HUES48 (cell line): ENCODE data around the gene PSAP.

ENCODE experiments used
- H3K27ac ChIP-seq: one replicate; pipeline ENCODE4 v1.7.0; 2013; ENCODE audit warnings: low read depth, low read length, inconsistent platforms
- H3K27me3 ChIP-seq: 2 replicates; pipeline ENCODE4 v1.6.1; 2013; ENCODE audit warnings: mild to moderate bottlenecking, low read length; ENCODE audit not compliant: control insufficient read depth, insufficient read depth
- H3K36me3 ChIP-seq: 2 replicates; pipeline ENCODE4 v1.6.1; 2013; ENCODE audit warnings: low read length; ENCODE audit not compliant: control insufficient read depth, insufficient read depth
- H3K4me1 ChIP-seq: 2 replicates; pipeline ENCODE4 v1.6.1; 2013; ENCODE audit warnings: mild to moderate bottlenecking, low read length; ENCODE audit not compliant: control insufficient read depth, insufficient read depth
- H3K4me3 ChIP-seq: 2 replicates; pipeline ENCODE4 v1.5.1; 2013; ENCODE audit warnings: mild to moderate bottlenecking, low read depth, low read length
- H3K9ac ChIP-seq: 2 replicates; pipeline ENCODE4 v1.6.1; 2013; ENCODE audit warnings: mild to moderate bottlenecking, low read depth, low read length, moderate library complexity
- H3K9me3 ChIP-seq: 2 replicates; pipeline ENCODE4 v1.6.1; 2013; ENCODE audit warnings: low read length; ENCODE audit not compliant: control insufficient read depth, insufficient read depth

PSAP gene

DNA sequence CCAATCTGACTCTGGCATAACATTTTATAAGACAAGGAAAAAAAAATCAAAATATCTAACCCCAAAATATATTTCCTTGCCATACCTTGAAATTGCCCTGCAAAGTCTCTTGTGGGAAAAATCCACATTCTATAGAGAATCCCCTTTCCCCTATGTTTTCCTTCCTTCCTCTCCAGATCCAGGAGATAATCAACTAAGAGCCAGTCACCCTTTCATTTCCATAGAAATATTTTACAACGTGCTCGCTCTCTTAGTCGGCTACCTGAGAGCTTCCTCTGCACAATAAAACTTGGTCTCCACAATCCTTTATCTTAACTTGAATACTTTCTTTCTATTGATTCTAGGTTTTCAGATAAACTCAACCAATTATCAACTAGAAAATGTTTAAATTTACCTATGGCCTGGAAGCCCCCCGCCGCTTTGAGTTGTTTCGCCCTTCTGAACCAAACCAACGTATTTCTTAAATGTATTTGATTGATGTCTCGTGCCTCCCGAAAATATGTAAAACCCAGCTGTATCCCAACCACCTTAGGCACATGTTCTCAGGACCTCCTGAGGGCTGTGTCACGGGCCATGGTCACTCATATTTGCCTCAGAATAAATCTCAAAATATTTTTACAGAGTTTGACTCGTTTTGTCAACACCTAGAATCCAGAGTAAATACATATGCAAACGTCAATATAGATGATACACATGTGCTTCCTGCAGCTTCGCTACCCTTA lies 869 bp downstream of the PSAP start:
- Histone ChIP-seq H3K36me3 (no peaks in the 10 kb centered on the region), H3K27me3 (no peaks in the 10 kb centered on the region), H3K4me3 (peak overlapping the region; percentile 86), H3K27ac (peak overlapping the region; percentile 96), H3K4me1 (peaks cover 16% of the 10 kb centered on the region; the same call in 1 of the 2 replicates), H3K9ac (peak overlapping the region; percentile 76), H3K9me3 (no peaks in the 10 kb centered on the region)

DNA sequence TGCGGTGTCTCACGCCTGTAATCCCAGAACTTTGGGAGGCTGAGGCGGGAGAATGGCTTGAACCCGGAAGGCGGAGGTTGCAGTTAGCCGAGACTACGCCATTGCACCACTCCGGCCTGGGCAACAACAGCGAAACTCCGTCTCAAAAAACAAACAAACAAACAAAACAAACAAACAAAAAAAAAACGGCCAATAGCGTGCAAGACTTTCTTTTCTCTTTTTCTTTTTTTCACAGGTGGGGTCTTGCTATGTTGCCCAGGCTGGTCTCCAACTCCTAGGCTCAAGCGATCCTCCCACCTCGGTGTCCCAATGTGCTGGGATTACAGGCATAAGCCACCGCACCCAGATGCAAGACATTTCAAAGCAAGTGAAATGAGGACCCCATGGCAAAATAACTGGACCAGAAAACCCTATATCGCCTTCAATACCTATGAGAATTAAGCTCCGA lies 1.6 kb downstream of the PSAP start:
- Histone ChIP-seq H3K9ac (no peak overlapping the region), H3K27ac (no peak overlapping the region), H3K36me3 (no peaks in the 10 kb centered on the region), H3K27me3 (no peaks in the 10 kb centered on the region), H3K4me3 (peak overlapping the region; percentile 86), H3K4me1 (peaks cover 16% of the 10 kb centered on the region; the same call in 1 of the 2 replicates), H3K9me3 (no peaks in the 10 kb centered on the region)

DNA sequence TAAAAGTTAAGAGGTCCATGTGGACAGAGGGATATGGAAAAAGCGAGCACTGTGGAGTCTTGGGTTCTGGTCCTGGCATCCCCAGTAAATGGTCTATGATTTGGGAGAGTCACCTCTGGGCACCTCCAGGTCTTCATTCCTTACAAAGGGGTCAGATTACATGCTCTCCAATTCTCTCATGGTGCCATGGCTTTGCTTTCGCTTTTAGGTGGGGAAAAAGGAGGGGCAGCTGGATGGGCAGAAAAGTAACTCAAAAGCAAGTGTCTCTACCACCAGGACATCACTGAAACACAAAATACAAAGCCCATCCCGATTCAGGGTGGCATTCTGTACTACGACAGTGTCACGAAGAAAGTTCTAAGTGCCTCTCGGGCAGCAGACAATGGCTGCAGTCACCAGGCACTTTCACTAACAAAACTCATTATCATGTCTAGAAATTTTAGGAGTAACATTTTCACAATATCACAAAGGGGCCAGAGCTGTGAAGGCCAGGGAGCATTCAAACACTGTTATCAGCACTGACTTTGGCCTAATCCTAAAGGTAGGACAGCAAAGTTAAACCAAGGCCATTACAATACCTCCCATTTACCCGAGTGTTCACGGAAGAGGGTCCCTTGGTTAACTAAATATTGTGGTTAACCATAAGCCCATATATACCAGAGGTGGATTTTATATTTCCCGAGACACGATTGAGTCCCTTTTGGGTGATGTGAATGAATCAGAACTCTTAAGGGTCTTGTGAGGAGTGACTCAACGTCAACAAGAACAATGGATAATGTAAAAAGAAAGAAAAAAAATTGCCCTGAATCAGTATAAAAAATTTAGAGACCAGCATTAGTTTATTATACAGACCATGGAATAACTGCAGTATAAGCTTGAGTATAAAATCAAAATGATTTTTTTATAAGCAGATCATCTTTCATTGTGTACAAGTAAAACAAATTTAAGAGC lies 2.5 kb downstream of the PSAP start:
- Histone ChIP-seq H3K36me3 (no peaks in the 10 kb centered on the region), H3K4me1 (peaks cover 16% of the 10 kb centered on the region; the same call in 1 of the 2 replicates), H3K27me3 (no peaks in the 10 kb centered on the region), H3K9ac (no peak overlapping the region), H3K9me3 (no peaks in the 10 kb centered on the region), H3K27ac (no peak overlapping the region), H3K4me3 (peak overlapping the region; percentile 1; the same call in 1 of the 2 replicates)

DNA sequence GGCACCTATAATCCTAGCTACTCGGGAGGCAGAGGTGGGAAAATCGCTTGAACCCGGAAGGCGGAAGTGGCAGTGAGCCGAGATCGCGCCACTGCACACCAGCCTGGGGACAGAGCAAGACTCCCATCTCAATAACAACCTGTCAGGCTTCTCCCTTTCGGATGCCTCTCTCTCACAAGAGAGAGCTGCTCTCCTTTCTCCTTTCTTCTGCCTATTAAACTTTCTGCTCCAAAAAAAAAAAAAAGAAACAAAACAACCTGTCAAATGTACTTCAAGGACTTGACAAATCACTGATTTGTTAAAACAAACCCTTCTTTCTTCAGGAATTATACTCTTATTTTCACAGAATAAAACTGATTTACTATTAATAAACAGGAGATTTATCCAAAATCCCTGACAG lies 3.6 kb downstream of the PSAP start:
- H3K9ac ChIP-seq = no peak overlapping the region
- H3K4me1 ChIP-seq = peaks cover 16% of the 10 kb centered on the region; the same call in 1 of the 2 replicates
- no peak overlapping the region for H3K4me3 ChIP-seq
- no peaks in the 10 kb centered on the region for H3K27me3 ChIP-seq
- no peak overlapping the region for H3K27ac ChIP-seq
- H3K9me3 ChIP-seq = no peaks in the 10 kb centered on the region
- H3K36me3 ChIP-seq = no peaks in the 10 kb centered on the region

DNA sequence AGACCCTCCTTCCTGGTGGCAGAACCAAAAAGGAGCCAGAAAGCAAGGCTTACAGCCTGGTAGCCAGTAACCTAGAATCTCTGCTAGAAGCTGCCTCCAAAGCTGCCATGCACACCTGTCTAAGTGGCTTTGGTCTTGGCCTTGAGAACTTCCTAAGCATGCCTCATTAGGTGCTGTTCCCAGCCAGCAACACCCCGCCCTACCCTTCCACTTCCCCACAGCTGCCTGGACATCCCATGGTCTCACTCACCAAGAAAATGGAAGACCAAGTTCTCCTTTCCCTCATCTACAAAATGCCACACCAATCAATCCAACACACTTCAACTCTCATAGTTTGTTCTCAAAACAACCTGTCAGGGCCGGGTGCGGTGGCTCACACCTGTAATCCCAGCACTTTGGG lies 4.2 kb downstream of the PSAP start:
- H3K9me3 ChIP-seq = no peaks in the 10 kb centered on the region
- H3K27me3 ChIP-seq = no peaks in the 10 kb centered on the region
- H3K4me1 ChIP-seq = peaks cover 16% of the 10 kb centered on the region; the same call in 1 of the 2 replicates
- no peak overlapping the region for H3K27ac ChIP-seq
- no peaks in the 10 kb centered on the region for H3K36me3 ChIP-seq
- no peak overlapping the region for H3K4me3 ChIP-seq
- no peak overlapping the region for H3K9ac ChIP-seq

DNA sequence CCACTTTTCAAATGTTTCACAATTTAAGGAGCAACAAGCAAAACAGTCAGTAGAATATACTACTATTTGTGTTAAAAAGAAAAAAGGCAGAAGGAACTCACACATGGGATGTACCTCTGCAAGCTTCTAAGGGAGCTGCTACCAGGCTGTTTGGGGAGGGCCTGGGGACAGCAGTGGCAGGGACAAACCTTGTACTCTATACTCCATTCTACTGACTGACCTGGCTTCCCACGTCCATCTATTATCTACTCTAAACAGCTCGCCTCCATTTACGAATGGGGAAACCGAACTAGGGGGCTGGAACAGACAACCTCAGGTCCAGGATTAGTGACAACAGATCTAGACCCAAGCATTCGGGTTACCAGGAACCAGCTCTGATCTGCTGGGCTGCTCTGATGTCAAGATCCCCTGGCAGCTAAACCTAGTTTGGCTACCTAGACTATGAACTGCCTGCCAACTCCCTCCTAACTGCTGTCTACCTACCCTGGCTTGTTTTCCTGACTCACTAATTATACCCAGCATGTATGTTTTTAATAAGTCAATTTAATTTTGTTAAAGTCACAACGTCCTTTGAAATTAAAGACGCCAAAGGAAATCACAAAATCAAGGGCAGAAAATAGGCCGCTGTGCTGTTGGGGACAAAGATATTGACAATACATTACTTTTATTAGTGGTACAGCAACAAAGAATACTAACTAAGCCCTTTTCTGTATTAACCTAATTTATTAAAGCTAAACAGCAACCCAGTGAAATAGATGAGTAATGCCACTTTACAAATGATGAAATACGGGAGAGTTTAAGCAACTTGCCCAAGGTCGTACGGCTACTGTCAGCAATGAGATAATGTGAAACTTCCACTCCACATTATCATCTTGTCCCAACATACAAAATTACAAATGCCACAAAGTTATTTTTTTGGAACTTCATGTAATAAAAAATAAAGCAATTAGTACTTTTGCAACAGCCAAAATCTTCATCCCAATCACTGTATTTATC lies 5.3 kb downstream of the PSAP start:
- no peaks in the 10 kb centered on the region for H3K36me3 ChIP-seq
- H3K9ac ChIP-seq = no peak overlapping the region
- no peak overlapping the region for H3K27ac ChIP-seq
- no peaks in the 10 kb centered on the region for H3K9me3 ChIP-seq
- H3K4me1 ChIP-seq = peaks cover 18% of the 10 kb centered on the region
- no peaks in the 10 kb centered on the region for H3K27me3 ChIP-seq
- no peak overlapping the region for H3K4me3 ChIP-seq

DNA sequence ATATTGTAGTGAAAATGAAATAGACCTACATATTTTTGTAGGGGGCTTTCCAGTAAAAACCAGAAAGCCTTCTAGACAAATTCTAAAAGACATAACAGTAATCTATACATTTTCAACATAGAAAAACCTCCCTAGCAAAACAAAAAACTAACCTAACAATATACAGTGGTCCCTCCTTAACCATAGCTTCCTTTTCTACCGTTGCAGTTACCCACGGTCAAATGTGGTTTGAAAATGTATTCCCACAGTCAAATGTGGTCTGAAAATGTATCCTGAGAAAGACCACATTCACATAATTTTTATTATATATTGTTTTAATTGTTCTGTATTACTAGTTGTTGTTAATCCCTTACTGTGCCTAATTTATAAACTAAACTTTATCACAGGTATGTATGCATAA lies 6.4 kb downstream of the PSAP start:
- no peak overlapping the region for H3K9ac ChIP-seq
- no peaks in the 10 kb centered on the region for H3K36me3 ChIP-seq
- H3K4me1 ChIP-seq = peaks cover 26% of the 10 kb centered on the region
- H3K4me3 ChIP-seq = no peak overlapping the region
- H3K27ac ChIP-seq = no peak overlapping the region
- H3K9me3 ChIP-seq = no peaks in the 10 kb centered on the region
- no peaks in the 10 kb centered on the region for H3K27me3 ChIP-seq

DNA sequence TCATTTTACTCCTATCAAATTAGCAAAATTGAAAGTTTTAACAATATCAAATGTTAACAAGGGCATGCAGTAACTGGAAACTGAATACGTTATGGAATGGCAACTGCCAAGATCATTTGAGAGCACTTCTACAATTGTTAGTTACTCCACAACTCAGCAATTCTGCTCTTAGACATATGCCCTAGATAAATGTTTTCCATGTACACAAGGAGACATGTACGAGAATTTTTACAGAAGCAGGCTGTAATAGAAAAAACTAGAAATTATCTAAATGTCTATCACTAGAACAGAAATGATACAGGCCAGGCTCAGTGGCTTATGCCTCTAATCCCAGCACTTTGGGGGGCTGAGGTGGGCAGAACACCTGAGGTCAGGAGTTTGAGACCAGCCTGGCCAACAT lies 7.0 kb downstream of the PSAP start:
- no peaks in the 10 kb centered on the region for H3K9me3 ChIP-seq
- H3K36me3 ChIP-seq = no peaks in the 10 kb centered on the region
- H3K27ac ChIP-seq = no peak overlapping the region
- peaks cover 26% of the 10 kb centered on the region for H3K4me1 ChIP-seq
- no peak overlapping the region for H3K4me3 ChIP-seq
- H3K9ac ChIP-seq = no peak overlapping the region
- H3K27me3 ChIP-seq = no peaks in the 10 kb centered on the region

DNA sequence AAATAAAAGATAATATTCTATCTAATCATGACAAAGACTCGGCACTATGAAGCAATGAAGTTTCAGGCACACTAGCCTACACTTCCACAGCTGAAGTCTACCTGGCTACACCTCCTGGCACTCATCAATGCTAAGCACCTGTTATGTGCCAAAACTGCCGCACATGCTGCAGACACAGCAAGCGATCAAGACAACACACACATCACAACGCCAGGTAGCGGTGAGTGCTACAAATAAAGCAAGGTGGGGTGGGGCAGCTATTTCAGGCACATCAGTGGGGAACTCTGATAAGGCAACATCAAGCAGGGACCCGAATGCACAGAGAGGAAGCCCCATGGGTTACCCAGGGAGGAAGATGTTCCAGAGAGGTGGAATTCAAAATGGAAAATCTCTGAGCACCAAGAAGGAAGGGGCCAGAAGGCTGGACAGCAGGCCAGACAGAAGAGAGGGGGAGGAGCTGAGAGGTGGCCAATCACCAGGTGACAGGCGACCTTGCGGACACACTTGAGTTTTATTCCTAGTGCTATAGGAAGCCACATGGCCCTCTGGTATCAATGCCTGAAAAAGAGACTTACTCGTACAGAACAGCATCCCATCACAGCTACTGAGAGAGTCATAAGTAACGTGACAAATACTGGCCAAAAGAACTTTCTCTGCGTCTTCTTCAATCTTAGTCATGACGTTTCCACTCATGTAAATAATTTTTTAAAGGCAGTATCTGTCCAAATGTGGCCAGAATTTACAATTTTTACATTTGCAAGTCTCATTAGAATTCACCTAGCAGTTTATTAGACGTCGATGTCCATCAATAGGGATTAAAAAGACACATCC lies 8.0 kb downstream of the PSAP start:
- Histone ChIP-seq H3K4me1 (peaks cover 17% of the 10 kb centered on the region), H3K36me3 (no peaks in the 10 kb centered on the region), H3K9me3 (no peaks in the 10 kb centered on the region), H3K27me3 (no peaks in the 10 kb centered on the region), H3K4me3 (no peak overlapping the region), H3K27ac (no peak overlapping the region), H3K9ac (no peak overlapping the region)

DNA sequence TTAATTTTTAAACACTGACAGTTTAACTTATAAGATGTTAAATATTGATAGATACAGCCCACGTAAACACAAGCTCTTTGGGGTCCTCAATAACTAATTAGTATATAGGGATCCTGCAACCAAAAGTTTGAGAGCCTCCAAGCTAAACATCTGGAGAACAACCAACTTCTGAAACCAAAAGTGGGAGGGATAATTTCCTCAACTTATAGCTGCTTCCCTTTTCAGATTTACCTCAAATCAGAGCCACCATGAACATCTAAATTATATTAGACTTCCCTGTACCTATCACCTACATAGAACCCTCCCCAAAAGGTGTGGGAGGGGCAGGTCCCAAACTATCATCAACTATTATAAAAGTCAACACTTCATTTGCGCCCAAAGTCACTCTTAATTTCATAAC lies 8.6 kb downstream of the PSAP start:
- Histone ChIP-seq H3K9me3 (no peaks in the 10 kb centered on the region), H3K36me3 (no peaks in the 10 kb centered on the region), H3K27ac (no peak overlapping the region), H3K4me3 (no peak overlapping the region), H3K4me1 (peaks cover 21% of the 10 kb centered on the region), H3K27me3 (no peaks in the 10 kb centered on the region), H3K9ac (no peak overlapping the region)
